ENCODE data around the gene WDR27. TPM values are rescaled to one million over a fixed set of nuclear protein-coding genes. Genes with fewer than 3 reads are reported as not detected.

Gene WDR27
- polyA plus RNA-seq, 2 of the 4 experiments (the other 2 are of a cell fraction) = 18.9 to 36.1 TPM

- POLR2A ChIA-PET = no interaction called here
- H3K9me3 ChIP-seq = no peaks in the 10 kb centered on the region
- FAIRE-seq (no peak), ATAC-seq (peak in 1 of 2 experiments; percentile 19; a peak in 1 of 6 replicates), DNase-seq (ENCODE audit: low read depth in 1 of 2, low spot score in 1 of 2) (no peak)
- TF ChIP-seq E2F6 (IDR thresholded peaks at IDR 0.05; ENCODE audit: borderline replicate concordance, low read depth) = no peak
- no peak for TF ChIP-seq ZSCAN20 (CRISPR knock-in tag; IDR thresholded peaks at IDR 0.05)
- TF ChIP-seq HOXB5 (CRISPR knock-in tag; IDR thresholded peaks at IDR 0.05) = no peak
- no peak for TF ChIP-seq EP300 (IDR thresholded peaks at IDR 0.05)
- no peak for TF ChIP-seq TFCP2L1 (CRISPR knock-in tag; IDR thresholded peaks at IDR 0.05)
- no peak for TF ChIP-seq HEYL (CRISPR knock-in tag; IDR thresholded peaks at IDR 0.05)
- TF ChIP-seq HES2 (IDR thresholded peaks at IDR 0.05) = no peak
- WGBS (ENCODE audit: missing lambda C conversion rate) = 89% methylated on average over 20 of the region's 21 CpGs
- H3K4me1 ChIP-seq = no peaks in the 10 kb centered on the region
- H3K4me3 ChIP-seq = no peak overlapping the region
- H3K27ac ChIP-seq = no peak overlapping the region
- no peak overlapping the region for H3K4me2 ChIP-seq
- CTCF ChIA-PET = interaction anchor here (1.2 kb wide), 1 partner anchor 15 kb away, joined by 3 read pairs; no protein-coding TSS in a partner anchor
These were observed 62.1 kb downstream of the WDR27 start for GRCh38 chr6:169639653-169640278.

GRCh38 chr6:169638915-169639314 lies 62.9 kb downstream of the WDR27 start:
- ChIA-PET POLR2A (no interaction called here), CTCF (no interaction called here)
- WGBS (ENCODE audit: missing lambda C conversion rate) = 91% methylated on average over 19 of the region's 19 CpGs
- FAIRE-seq = no peak
- ATAC-seq = no peak; a peak in 1 of 6 replicates
- H3K27ac ChIP-seq = no peak overlapping the region
- no peak overlapping the region for H3K4me3 ChIP-seq
- no peaks in the 10 kb centered on the region for H3K9me3 ChIP-seq
- H3K4me1 ChIP-seq = no peaks in the 10 kb centered on the region
- no peak overlapping the region for H3K4me2 ChIP-seq
- DNase-seq (ENCODE audit: low read depth in 1 of 2, low spot score in 1 of 2) = no peak
- no peak for TF ChIP-seq E2F6 (IDR thresholded peaks at IDR 0.05; ENCODE audit: borderline replicate concordance, low read depth)
- no peak for TF ChIP-seq RFX5 (IDR thresholded peaks at IDR 0.05)
- TF ChIP-seq FOXS1 (CRISPR knock-in tag; IDR thresholded peaks at IDR 0.05) = no peak
- TF ChIP-seq PHF8 (IDR thresholded peaks at IDR 0.05; ENCODE audit: borderline replicate concordance, low read depth) = no peak
- TF ChIP-seq RNF2 (IDR thresholded peaks at IDR 0.05; ENCODE audit: borderline replicate concordance, low read depth) = no peak
- no peak for TF ChIP-seq USF2 (IDR thresholded peaks at IDR 0.05)
- TF ChIP-seq ESRRA (IDR thresholded peaks at IDR 0.05; ENCODE audit: borderline replicate concordance, low read length) = no peak
- TF ChIP-seq REST (IDR thresholded peaks at IDR 0.05) = no peak
- no peak for TF ChIP-seq BHLHE40 (IDR thresholded peaks at IDR 0.05; ENCODE audit: low read depth, low read length)
- TF ChIP-seq FOSB (CRISPR knock-in tag; IDR thresholded peaks at IDR 0.05) = no peak
- no peak for TF ChIP-seq CHD4 (IDR thresholded peaks at IDR 0.05; ENCODE audit: borderline replicate concordance)
- no peak for TF ChIP-seq TP53 (CRISPR knock-in tag; IDR thresholded peaks at IDR 0.05)
- no peak for TF ChIP-seq CEBPB (IDR thresholded peaks at IDR 0.05)
- TF ChIP-seq NR3C1 (IDR thresholded peaks at IDR 0.05) = no peak
- TF ChIP-seq CTCF (IDR thresholded peaks at IDR 0.05) = no peak
- no peak for TF ChIP-seq KDM5A (IDR thresholded peaks at IDR 0.05)
- TF ChIP-seq KDM1A (IDR thresholded peaks at IDR 0.05; ENCODE audit: low read depth) = no peak
- TF ChIP-seq POLR2AphosphoS2 (conservative IDR thresholded peaks at IDR 0.05; ENCODE audit: low read length) = no peak
